Measurements from ENCODE around the gene REEP3.
"Not testable (repeated sequence)": the region's sequence is repeated elsewhere in the genome, so short reads cannot be mapped to it uniquely, and the experiment has no call there.

REEP3 gene, protein sequence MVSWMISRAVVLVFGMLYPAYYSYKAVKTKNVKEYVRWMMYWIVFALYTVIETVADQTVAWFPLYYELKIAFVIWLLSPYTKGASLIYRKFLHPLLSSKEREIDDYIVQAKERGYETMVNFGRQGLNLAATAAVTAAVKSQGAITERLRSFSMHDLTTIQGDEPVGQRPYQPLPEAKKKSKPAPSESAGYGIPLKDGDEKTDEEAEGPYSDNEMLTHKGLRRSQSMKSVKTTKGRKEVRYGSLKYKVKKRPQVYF

DNA sequence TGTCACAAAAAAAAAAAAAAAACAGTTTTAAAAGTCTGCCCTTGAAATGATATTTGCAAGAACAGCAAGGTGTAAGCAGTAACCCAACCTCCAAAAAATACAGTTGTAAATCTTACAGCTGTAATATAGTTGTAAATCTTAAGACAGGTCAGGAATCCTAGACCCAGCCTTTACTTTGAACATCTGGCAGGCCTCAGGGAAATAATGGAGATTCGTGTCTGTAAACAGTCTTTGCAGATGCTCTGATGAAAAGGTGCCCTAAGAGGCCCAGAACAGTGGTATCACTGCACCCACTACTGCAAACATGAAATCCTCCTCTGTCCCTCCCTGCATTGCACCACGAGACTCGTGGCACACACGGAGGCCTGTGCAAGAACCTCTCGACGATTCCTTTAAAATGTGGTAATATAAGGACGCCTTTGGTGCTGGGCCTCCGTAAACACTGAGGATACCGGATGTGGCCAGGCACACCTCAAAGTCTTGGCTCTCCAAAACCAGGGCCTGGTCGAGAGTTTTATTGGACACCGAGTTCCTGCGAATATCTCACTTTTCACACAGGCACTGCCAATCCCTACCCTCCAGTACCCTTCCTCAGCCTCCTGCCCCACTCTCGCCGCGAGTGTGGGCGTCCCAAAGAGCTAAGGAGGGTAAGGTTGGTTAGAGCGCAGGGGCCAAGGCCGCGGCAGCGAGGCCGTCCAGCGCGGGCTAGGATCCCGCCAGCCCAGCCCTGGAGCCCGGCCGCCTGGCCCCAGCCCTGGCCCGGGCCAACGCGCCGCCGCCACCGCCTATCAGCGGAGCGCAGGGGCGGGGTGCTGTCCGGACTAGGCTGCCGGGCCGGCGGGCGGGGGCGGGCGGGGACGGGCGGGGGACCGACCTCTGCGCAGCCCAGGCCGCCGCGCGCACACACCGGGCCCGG lies at the start of gene REEP3:
Gene REEP3 (plus strand): TSS at position 902 of the 916 bp plus-strand sequence. CDS start 145 bp downstream, outside the sequence.
- DNase-seq (ENCODE audit: low spot score): peak; percentile 91

DNA sequence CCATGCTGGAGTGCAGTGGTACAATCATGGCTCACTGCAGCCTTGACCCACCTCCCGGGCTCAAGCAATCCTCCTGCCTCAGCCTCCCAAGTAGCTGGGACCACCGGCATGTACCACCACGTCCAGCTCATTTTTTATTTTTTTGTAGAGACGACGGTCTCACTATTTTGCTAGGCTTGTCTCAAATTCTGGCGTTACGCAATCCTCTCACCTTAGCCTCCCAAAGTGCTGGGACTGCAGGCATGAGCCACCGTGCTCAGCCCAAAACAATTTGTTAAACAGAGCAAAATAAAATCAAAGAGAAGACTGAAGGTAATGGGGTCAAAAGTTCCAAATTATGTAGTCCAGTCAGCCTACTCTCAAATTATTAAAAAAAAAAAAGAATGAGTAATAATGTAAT lies 46.7 kb upstream of the REEP3 start:
- no peak for DNase-seq (ENCODE audit: low spot score)

DNA sequence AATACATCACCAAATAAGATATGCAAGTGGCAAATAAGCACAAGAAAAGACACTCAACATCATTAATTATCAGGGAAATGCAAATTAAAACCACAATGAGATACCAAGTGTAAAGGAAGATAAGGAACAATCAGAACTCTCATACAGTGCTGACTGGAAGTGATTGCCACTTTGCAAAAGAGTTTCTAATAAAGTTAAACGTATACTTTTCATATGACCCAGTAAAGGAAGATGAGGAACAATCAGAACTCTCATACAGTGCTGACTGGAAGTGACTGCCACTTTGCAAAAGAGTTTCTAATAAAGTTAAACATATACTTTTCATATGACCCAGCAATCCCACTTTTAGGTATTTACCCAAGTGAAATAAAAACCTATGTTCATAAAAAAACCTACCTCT lies 43.3 kb upstream of the REEP3 start:
- DNase-seq (ENCODE audit: low spot score): no peak

DNA sequence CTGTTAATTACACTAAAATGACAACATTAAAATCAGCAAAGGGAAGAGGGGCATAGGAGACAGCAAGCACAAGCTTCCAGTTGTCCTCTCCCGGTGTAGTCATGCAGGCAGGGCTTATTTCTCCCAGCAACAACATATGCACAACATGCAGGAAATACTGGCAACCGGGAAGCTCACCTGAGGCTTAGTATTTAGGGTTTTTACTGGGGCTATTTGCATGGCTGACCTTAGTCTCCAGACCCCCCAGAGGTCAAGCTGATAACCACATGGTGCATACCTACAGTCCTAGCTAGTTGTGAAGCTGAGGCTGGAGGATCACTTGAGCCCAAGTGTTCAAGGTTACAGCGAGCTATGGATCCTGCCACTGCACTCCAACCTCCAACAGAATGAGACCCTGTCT lies 42.6 kb upstream of the REEP3 start:
- DNase-seq (ENCODE audit: low spot score): peak; percentile 23

DNA sequence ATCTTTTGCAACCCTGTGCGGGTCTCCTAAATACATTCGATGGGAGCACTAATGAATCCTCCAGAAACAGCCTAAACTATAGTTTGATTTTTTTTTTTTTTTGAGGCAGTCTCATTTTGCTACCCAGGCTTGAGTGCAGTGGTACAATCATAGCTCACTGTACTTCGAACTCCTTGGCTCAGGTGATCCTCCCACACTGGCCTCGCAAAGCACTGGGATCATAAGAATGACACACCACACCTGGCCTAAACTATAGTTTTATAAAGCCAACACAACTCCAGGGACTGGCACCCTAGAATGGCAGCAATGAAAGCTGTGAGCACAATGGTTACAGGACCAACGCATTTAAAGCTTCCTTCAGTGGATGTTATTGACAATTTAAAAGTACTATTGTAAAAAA lies 41.0 kb upstream of the REEP3 start:
- DNase-seq (ENCODE audit: low spot score): no peak

DNA sequence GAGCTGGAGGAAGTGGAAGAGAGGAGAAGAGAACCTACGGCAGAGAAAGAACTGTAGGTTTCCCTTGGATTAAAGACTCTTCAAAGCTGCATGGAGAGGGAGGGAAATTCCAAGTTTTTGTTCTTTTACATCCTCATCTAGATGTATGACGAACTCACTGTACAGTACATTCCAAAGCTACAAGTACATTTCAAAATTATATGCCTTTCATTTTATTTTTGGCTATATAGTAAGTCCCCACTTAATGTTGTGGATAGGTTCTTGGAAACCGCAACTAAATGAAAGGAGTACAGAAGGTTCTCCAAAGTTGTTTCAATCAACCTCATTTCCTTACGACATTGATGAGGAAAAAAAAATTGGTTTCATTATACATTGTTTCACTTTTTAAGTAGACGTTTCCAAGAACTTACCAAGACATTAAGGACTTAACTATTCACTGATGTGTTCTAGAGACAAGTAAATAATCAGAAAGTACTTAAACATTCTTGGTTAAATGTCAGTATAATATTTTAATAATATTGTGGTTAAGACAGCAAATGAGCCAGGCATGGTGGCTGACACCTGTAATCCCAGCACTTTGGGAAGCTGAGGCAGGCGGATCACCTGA lies 39.3 kb upstream of the REEP3 start:
- no peak for DNase-seq (ENCODE audit: low spot score)

DNA sequence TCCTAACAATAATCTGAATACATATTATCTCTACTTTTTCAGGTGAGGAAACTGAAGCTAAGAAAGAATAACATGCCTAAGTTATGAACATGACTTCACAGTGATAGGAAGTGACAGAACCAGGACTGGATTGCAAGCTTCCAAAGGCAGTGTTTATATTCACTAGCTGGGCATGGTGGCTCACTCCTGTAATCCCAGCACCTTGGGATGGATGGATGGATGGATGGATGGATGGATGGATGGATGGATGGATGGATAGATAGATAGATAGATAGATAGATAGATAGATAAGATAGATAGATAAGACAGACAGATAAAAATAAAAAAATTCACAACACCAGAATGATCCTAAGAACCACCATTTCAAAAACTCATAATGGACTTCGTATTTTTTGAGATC lies 37.2 kb upstream of the REEP3 start:
- no peak for DNase-seq (ENCODE audit: low spot score)

DNA sequence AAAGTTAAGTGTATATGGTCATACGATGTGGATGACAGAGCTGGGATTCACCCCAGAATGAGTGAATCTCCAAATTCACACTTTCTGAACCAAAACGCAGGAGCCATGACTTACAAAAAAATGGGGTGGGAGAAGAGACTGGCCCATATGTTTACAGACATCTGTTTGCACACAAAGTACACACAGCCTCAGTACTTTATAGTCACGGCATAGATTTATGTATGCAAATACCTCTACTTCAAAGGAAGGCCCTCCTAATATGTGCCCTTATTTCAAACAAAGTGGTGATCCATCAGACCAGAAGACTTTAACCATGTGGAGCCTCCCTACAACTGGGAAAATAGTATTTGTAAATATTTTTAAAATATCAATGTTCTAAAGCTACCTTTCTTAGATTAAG lies 33.2 kb upstream of the REEP3 start:
- DNase-seq (ENCODE audit: low spot score): no peak

DNA sequence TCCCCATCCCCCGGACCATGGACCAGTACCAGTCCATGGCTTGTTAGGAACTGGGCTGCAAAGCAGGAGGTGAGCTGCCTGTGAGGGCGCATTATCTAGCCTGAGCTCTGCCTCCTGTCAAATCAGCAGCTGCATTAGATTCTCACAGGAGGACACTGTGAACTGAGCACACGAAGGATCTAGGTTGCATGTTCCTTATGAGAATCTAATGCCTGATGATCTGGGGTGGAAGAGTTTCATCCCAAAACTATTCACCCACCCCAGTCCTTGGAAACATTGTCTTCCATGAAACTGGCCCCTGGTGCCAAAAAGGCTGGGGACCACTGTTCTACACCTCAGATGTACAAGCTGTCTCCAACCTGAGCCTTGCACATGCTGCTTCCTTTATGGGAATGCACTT lies 31.4 kb upstream of the REEP3 start:
- DNase-seq (ENCODE audit: low spot score): no peak

DNA sequence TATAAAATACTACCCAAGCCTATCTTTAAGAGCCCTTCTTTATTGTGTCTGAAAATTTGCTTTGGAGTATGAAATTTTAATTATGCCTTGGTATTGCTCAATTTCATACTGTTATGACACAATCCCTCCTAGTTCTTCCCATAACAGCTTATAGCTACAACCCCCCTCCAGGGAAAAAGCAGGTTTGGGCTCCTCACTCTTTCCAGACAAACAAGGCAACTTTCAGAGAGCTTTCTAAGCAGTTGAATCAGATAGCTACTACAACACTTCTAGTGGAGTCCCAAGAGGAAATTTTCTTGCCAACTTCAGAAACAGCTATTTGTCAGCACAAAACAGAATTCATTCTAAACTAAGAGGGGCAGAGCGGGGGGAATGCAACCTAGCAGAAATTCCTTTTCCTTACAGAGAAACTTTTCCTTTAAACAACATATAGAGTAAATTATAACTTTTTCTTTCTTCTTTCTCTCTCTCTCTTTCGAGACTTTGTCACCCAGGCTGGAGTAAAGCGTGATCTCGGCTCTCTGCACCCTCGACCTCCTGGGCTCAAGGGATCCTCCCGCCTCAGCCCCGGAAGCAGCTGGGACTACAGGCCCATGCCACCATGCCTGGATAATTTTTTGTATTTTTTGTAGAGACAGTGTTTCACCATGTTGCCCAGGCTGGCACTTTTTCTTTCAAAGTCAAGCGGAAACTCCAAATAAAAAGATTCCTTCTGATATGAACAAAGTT lies 29.4 kb upstream of the REEP3 start:
- no peak for DNase-seq (ENCODE audit: low spot score)

DNA sequence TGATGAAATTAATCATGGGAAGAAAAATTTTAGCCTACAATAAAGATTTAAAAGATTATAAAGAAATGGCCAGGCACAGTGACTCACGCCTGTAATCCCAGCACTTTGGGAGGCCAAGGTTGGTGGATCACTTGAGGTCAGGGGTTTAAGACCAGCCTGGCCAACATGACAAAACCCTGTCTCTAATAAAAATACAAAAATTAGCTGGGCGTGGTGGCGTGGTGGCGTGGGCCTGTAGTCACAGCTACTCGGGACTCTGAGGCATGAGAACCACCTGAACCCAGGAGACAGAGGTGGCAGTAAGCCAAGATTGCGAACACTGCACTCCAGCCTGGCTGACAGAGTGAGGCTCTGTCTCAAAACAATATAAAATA lies 28.9 kb upstream of the REEP3 start:
- not testable (repeated sequence) for DNase-seq (ENCODE audit: low spot score)

DNA sequence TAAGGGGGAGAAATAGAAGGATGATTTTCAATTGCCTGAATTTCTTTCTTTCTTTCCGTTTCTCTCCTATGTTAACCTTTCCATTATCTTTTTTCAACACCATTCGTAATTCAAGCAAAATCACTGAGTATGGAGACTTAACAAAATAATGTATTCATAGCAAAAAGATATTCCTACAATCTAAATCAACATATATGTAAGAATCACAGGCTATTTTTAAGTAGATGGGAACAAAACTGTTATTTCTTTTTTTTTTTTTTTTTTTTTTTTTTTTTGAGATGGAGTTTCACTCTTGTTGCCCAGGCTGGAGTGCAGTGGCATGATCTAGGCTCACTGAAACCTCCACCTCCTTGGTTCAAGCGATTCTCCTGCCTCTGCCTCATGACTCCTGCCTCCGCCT lies 28.2 kb upstream of the REEP3 start:
- no peak for DNase-seq (ENCODE audit: low spot score)

DNA sequence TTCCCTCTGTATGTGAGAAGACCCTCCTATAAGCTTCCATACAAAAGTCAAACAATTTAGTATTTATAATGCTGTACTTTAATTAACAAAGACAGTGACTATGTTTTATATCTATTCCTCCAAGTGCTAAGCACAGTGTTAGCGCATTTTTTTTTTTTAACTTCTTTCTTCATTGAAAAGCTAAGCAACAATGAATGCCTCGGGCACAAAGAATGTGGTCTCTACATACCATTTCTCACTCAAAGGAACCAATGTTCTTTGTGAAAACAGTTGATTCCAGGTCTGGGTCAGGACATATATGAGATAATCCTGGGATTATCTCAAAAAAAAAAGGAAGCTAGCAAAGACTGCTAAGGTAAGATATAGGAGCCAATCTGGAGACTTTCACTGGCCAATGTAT lies 26.2 kb upstream of the REEP3 start:
- no peak for DNase-seq (ENCODE audit: low spot score)

DNA sequence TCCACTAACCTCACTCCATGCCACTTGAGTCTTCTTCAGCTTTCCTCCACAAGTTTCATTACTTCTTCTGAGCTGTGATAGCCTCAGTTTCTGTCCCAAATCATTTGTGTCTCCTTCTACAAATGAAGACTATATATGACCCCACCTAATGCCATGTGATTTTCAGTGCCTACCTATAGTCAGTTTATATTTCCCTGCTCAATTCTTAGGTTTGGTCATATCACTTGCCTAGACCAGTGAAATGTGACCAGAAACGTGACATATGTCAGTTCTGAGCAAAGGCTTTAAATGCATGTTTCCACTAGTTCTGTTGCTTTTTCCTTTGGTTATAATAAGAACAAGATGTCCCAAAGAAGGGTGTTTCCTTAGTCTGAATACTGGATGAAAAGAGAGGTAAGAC lies 24.6 kb upstream of the REEP3 start:
- no peak for DNase-seq (ENCODE audit: low spot score)

DNA sequence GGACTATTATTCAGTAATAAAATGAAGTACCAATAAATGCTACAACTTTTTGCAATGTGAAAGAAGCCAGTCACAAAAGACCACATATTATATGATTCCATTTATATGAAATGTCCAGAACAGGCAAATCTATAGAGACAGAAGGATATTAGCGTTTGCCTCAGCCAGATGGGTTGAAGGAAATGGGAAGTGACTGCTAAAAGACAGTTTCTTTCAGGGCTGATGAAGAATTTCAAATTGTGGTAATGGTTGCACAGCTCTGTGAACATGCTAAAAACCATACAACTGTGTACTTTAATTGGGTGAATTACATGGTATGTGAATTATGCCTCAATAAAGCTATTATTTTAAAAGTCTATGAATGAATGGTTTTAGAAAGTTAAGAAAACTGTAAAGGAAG lies 23.9 kb upstream of the REEP3 start:
- DNase-seq (ENCODE audit: low spot score): no peak

DNA sequence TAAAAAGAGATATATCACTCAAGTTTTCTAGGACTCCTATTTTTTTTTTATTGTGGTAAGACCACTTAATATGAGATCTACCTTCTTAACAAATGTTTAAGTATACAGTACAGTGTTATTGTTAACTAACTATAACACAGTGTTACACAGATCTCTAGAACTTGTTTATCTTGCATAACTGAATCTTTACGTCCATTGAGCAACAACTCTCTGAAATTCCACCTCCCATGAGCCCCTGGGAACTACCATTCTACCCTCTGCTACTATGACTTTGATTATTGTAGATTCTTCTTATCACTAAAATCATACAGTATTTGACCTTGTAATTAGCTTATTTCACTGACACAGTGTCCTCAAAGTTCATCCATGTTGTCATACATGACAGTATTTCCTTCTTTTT lies 22.5 kb upstream of the REEP3 start:
- no peak for DNase-seq (ENCODE audit: low spot score)

DNA sequence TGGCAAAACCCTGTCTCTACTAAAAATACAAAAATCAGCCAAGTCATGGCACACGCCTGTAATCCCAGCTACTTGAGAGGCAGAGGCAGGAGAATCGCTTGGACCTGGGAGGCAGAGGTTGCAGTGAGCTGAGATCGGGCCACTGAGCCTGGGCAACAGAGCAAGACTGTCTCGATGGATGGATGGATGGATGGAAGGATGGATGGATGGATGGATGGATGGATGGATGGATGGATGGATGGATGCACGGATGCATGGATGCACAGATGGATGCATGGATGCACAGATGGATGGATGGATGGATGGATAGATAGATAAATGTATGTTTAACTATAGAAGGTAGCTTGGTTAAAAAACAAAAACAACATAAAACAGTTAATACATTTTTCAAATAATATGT lies 20.6 kb upstream of the REEP3 start:
- DNase-seq (ENCODE audit: low spot score): not testable (repeated sequence)

DNA sequence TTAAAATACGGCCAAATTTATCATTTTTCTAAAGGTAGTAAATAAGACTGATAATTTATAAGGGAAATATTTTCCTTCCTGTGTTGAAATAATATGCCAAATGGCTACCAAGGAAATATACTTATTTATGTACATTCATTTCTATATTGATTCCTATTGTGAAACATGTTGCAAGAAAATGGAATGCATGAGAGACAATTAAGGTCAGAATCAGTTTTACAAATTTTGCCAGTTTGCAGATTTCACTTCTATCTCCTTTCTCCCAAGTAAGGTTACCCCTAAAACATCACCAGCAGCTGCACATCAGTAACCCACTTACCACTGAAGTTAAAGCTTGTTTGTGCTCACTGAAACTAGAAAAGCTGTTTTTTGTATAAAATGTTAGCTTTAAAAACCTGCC lies 19.2 kb upstream of the REEP3 start:
- no peak for DNase-seq (ENCODE audit: low spot score)

DNA sequence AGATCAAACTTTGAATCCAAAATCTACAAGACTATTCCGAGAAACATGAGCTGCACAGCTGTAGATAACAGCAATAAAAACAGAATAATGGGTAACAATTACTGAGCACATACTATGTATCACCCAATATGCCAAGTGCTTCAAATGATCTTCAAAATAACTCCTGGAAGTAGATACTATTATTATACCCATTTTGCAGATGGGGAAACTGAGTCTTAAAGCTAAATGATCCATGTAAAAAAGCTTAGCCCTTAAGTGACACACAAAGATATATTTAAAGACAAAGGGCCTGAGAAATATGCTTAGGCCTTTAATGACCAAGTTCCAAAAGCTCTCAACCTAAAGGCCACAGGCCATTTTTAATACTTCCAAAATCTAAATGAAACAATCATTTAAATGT lies 18.4 kb upstream of the REEP3 start:
- no peak for DNase-seq (ENCODE audit: low spot score)

DNA sequence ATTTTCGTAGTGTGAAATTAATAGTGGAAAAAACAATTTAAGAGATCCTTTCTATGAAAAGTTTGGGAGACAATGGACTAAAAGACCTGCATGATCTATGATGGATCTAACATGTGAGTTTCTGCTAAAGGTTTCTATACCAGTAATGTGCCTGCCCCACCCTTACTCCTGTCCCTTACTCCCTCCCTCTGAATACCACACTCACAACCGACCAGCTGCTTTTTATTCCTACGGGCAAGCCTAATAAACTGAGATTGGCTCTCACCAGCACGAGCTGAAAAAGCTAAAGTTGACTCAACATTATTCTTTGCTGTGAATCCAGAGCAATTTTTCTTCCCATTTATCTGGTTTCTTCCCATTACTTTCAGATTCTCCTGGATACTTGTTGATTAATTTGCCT lies 17.8 kb upstream of the REEP3 start:
- no peak for DNase-seq (ENCODE audit: low spot score)

DNA sequence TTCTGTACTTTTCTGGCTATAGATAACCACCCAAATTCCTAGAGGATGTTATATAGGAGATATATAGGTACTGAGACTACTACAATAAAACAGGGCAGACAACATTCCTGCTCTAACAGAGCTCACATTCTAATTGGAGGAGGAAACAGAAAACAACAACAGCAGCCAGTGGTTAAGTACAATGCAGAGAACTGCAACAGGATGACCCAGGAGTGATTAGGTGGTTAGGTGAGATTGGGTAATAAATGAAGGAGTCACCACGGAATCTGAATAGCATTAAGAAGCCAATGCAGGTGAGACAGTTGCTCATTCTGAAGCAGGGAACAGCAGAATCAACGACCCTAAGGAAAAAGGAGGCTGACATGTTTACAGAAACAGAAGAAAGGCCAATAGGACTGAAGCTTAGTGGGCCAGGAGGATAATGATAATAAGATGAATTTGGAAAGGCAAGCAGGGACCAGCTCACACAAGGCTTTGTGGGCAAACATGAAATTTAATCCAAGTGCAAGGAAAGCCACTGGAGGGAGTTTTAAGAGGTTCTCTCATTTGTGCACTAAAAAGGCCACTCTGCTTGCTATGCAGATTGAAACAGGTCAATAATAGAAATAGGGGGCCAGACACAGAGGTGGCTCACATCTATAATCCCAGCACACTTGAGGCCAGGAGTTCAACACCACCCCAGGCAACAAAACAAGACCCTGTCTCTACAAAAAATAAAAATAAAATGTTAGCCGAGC lies 16.9 kb upstream of the REEP3 start:
- DNase-seq (ENCODE audit: low spot score): peak; percentile 43

DNA sequence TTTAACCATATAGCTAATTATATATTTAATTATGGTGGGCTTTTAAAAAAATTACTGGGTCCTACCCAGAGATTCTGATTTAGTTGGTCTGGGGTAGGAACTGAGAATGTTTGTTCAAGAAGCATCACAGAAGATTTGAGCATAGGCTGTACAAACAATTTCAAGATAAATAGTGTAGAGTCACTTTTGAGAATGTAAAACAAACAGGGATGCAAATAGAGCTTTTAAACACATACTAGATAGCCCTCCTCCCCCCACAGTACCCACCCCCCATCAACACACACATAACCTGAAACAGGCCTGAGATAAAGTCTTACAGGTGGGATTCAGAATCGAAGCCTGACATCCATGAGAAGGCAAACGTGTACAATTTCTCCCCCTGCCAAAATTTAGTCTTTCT lies 15.6 kb upstream of the REEP3 start:
- no peak for DNase-seq (ENCODE audit: low spot score)

All from iPS-NIHi11 (cell line).